Measurements from ENCODE around the gene TNNT1.

Gene TNNT1

DNA sequence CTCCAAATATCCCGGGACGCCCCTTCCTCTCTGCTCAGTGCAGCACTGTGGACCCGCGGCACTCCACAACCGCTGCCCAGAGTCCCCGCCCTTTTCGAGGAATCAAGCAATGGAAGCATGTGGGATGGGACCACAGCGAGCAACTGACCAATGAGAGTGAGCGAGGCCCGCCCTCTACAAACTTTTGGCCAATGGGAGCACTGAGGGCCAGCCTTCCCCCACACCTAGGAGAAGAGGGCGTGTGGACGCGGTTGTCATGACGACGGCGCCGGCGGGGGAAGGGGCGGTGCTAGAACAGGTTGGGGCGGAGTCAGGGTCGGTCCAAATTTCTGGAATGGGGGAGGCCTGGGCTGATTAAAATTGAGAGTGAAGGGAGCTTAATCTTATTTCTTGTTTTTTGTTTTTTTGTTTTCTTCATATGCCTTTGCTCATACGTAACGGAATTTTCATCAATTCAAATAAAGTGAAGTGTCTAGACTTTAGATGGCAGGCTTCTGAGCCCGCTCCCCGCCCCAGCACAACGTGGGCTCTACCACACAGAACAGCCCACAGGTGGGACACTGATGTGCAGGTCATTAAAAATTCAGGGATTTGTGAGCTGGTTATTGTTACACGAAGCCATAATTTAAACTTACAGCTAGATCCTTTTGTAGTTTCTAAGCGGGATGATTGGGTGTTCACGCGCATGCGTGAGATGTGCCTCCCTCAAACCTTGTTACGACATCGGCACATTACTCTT, 17.7 kb upstream of the TNNT1 start, which contains the start of gene DNAAF3:
Gene DNAAF3 (minus strand): TSS at position 84 of the 739 bp plus-strand sequence. CDS start 200 bp downstream, outside the sequence.
- H3K9me3 ChIP-seq (ENCODE audit: insufficient read depth, low read length, severe bottlenecking), result no peaks in the 10 kb centered on the region
- no peak within 1 kb of the TSS for H3K27ac ChIP-seq (ENCODE audit: low read length)
- H3K79me2 ChIP-seq (ENCODE audit: insufficient read depth, low read length), result no peaks in the 10 kb centered on the region
- H3K4me3 ChIP-seq (ENCODE audit: low read depth in 1 of 2, low read length in 2 of 2), result no peak within 1 kb of the TSS
- no peak within 1 kb of the TSS for H3K9ac ChIP-seq (ENCODE audit: low read depth, low read length)
- ATAC-seq (ENCODE audit: insufficient read depth, low read depth) (peak; percentile 89), DNase-seq (peak; percentile 81)
- no peaks in the 10 kb centered on the region for H3K36me3 ChIP-seq (ENCODE audit: insufficient read depth, low read length)
- no peak for TF ChIP-seq CTCF (IDR thresholded peaks at IDR 0.05; ENCODE audit: borderline replicate concordance, extremely low read depth, low read length, poor library complexity, severe bottlenecking)
- TF ChIP-seq EZH2 (IDR thresholded peaks at IDR 0.05; ENCODE audit: borderline replicate concordance, low read depth, low read length, severe bottlenecking), result no peak
- no peaks in the 10 kb centered on the region; the same call in 1 of the 2 replicates for H3K4me1 ChIP-seq (ENCODE audit: insufficient read depth, low read length)
- peaks cover 13% of the 10 kb centered on the region for H3K27me3 ChIP-seq (ENCODE audit: insufficient read depth, low read length, poor library complexity)
- H3K4me2 ChIP-seq (ENCODE audit: insufficient read depth, low read length), result no peak within 1 kb of the TSS
- no peaks in the 10 kb centered on the region for H4K20me1 ChIP-seq (ENCODE audit: insufficient read depth, low read length)
- no peak within 1 kb of the TSS for H2AFZ ChIP-seq (ENCODE audit: low read depth, low read length)

DNA sequence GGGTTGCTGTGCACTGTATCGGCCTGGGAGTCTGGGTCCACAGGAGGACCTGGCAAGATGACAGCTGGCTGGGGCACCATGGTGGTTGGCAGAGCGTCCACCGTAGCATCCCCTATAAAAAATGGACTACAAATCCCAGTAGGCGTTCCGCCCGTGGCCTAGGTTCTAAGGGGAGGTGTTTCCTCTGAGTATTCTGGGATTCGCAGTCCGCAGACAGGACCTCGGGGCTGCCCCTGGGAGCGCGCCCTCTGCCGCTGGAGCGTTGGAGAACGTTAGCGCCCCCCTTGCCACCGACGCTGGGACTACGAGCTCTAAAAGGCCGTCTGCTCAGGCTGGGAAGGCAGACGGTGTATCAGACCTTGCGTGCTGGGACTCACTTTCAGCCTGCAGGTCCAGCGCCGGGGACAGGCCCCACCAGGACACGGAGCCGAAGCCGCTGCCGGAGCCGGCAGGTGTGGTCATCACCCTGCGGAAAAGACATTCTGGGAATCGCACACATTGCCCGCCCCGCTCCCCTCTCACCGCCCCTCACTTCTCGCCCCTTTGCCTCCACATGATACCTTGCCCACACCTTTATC, 17.0 kb upstream of the TNNT1 start:
- H3K9me3 ChIP-seq (ENCODE audit: insufficient read depth, low read length, severe bottlenecking), result no peaks in the 10 kb centered on the region
- no peak overlapping the region for H3K9ac ChIP-seq (ENCODE audit: low read depth, low read length)
- TF ChIP-seq CTCF (IDR thresholded peaks at IDR 0.05; ENCODE audit: borderline replicate concordance, extremely low read depth, low read length, poor library complexity, severe bottlenecking) (no peak), EZH2 (IDR thresholded peaks at IDR 0.05; ENCODE audit: borderline replicate concordance, low read depth, low read length, severe bottlenecking) (no peak)
- H3K4me2 ChIP-seq (ENCODE audit: insufficient read depth, low read length), result no peak overlapping the region
- no peaks in the 10 kb centered on the region for H3K79me2 ChIP-seq (ENCODE audit: insufficient read depth, low read length)
- H3K36me3 ChIP-seq (ENCODE audit: insufficient read depth, low read length), result no peaks in the 10 kb centered on the region
- no peaks in the 10 kb centered on the region for H4K20me1 ChIP-seq (ENCODE audit: insufficient read depth, low read length)
- no peaks in the 10 kb centered on the region; the same call in 1 of the 2 replicates for H3K4me1 ChIP-seq (ENCODE audit: insufficient read depth, low read length)
- ATAC-seq (ENCODE audit: insufficient read depth, low read depth) (peak; percentile 79), DNase-seq (peak; percentile 65)
- H2AFZ ChIP-seq (ENCODE audit: low read depth, low read length), result no peak overlapping the region
- H3K27ac ChIP-seq (ENCODE audit: low read length), result no peak overlapping the region
- H3K4me3 ChIP-seq (ENCODE audit: low read depth in 1 of 2, low read length in 2 of 2), result no peak overlapping the region
- H3K27me3 ChIP-seq (ENCODE audit: insufficient read depth, low read length, poor library complexity), result peaks cover 13% of the 10 kb centered on the region

DNA sequence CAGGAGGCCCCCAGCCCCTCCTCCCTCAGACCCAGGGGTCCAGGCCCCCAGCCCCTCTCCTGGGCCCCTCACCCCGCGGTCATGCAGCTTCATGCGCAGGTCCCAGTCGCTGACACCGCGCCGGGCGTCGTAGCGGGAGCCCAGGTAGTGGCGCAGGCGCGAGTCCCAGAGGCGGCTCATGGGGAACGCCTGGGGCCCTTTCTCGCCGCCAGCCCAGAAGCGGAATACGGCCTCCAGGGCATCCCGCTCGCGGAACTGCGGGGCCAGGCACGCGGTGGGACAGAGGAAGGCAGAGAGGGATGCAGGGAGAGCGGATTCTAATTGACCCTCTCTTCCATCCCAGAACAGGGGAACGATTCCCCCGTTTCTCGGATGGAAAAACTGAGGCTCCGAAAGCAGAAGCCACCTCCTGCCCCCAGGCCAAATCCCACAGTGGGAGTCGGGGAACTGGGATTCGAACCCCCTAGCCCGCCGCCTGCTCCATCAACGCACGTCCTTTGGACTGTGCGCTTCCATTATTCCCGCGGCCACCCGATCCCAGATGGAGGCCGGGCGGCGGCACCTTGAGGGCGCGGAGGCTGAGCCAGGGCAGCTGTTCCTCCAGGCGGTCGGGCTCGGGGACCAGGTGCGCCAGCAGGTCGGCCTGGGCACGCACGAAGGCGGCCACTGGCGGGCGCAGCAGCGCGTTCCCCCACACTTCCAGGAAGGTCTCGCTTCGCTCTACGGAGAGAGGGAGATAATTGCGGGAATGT, 12.7 kb upstream of the TNNT1 start:
- ATAC-seq (ENCODE audit: insufficient read depth, low read depth) (no peak), DNase-seq (no peak)
- Histone ChIP-seq H3K79me2 (ENCODE audit: insufficient read depth, low read length) (no peaks in the 10 kb centered on the region), H3K4me3 (ENCODE audit: low read depth in 1 of 2, low read length in 2 of 2) (no peak overlapping the region), H4K20me1 (ENCODE audit: insufficient read depth, low read length) (no peaks in the 10 kb centered on the region), H3K27ac (ENCODE audit: low read length) (no peak overlapping the region), H3K36me3 (ENCODE audit: insufficient read depth, low read length) (no peaks in the 10 kb centered on the region), H3K9ac (ENCODE audit: low read depth, low read length) (no peak overlapping the region), H3K4me1 (ENCODE audit: insufficient read depth, low read length) (no peaks in the 10 kb centered on the region; the same call in 1 of the 2 replicates), H3K9me3 (ENCODE audit: insufficient read depth, low read length, severe bottlenecking) (no peaks in the 10 kb centered on the region), H3K4me2 (ENCODE audit: insufficient read depth, low read length) (no peak overlapping the region), H3K27me3 (ENCODE audit: insufficient read depth, low read length, poor library complexity) (peaks cover 13% of the 10 kb centered on the region), H2AFZ (ENCODE audit: low read depth, low read length) (no peak overlapping the region)
- TF ChIP-seq EZH2 (IDR thresholded peaks at IDR 0.05; ENCODE audit: borderline replicate concordance, low read depth, low read length, severe bottlenecking), result no peak
- TF ChIP-seq CTCF (IDR thresholded peaks at IDR 0.05; ENCODE audit: borderline replicate concordance, extremely low read depth, low read length, poor library complexity, severe bottlenecking), result no peak
